GM12872 (cell line): ENCODE data around the gene TVP23A.

ENCODE experiments used
- TF ChIP-seq, protein P1 (sequence below): IDR thresholded peaks from 3 replicates; pipeline ENCODE4 v1.5.1; 2011; ENCODE audit warnings: low read depth, mild to moderate bottlenecking, low read length, moderate library complexity; ENCODE audit not compliant: insufficient read depth

The TVP23A gene

DNA sequence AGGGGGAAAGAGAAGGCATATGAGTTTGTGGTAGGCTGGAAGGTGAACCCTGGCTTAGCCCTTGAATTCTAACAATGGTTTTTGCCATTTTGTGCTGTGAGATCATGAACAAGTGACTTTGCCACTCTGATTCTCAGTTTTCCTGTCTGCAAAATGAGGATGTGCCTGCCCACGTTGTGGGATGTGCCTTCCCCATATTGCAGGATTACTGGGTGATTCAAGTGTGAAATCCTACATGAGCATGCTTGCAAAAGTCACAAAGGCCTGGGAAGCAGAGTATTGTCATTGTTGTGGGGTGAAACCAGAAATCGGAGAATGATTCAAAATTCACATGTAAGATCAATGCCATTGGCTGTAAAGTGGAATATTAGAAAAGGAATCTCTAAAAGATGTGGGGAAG is 28.6 kb upstream of the TVP23A start:
- TF ChIP-seq, protein P1, sequence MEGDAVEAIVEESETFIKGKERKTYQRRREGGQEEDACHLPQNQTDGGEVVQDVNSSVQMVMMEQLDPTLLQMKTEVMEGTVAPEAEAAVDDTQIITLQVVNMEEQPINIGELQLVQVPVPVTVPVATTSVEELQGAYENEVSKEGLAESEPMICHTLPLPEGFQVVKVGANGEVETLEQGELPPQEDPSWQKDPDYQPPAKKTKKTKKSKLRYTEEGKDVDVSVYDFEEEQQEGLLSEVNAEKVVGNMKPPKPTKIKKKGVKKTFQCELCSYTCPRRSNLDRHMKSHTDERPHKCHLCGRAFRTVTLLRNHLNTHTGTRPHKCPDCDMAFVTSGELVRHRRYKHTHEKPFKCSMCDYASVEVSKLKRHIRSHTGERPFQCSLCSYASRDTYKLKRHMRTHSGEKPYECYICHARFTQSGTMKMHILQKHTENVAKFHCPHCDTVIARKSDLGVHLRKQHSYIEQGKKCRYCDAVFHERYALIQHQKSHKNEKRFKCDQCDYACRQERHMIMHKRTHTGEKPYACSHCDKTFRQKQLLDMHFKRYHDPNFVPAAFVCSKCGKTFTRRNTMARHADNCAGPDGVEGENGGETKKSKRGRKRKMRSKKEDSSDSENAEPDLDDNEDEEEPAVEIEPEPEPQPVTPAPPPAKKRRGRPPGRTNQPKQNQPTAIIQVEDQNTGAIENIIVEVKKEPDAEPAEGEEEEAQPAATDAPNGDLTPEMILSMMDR = no peak

DNA sequence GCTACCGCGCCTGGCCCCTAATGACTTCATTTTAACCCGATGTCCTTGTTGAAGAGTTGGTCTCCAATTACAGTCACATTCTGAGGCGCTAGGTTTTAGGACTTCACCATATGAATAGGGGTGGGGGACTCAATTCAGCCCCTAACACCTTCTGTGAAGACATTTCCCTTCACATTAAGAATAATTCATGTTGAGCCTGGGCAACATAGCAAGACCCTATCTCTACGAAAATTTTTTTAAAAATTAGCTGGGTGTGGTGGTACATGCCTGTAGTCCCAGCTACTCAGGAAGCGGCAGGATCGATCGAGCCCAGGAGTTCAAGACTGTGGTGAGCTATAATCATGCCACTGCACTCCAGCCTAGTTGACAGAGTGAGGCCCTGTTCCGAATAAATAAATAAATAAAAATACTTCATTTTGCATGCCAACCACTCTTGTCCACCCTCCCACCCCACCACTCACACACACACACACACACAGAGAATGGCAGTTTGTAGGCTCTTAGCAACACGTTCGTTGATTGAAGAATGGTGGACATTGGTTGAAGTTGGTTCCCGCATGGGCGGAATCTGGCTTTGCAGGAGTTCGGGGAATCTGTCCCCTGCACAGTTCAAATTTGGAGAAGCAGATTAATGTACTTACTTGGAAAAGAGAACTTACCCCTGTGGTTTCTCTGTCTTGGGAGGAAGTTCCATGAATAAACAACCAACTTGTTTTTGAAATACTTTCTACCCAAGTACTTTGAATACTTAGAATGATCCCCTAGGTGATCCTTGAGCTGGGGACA is 27.8 kb upstream of the TVP23A start:
- TF ChIP-seq, protein P1 = no peak

DNA sequence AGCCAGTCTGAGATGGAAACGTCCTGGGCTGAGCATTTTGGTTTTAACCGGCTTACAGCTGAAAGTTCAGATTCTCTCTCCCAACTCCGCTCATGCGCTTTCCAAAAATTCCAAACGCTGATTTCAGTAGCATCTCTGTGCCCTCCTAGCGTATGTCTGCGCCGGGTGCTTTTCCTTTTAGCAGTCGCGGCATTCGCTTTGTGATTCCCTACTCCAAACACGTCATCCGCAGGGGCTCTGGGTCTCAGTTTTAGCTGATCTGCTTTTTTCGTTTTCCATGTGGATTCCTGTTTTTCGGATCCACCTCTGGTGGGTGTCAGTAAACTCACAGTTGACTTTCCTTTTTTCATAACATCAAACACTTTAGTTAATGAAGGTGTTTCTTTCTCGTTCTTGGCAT is 22.1 kb upstream of the TVP23A start:
- TF ChIP-seq, protein P1 = no peak

DNA sequence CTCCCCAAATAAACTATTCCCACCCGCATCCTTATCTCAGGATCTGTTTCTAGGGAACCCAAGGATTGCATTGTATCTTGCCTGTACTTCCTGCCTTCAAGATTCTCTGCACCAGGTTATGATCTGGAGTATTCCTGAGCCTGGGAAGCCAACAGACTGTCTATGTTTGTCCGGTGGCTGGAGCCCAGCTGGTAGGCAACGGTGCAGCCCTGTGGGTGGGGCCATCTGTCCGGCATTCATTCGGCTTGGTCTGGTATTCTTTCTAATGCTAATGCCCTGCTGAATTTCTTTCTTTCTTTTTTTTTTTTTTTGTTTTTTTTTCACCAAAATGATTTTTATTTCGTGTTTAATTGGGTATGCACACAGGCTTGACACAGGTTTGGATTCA is 20.7 kb upstream of the TVP23A start:
- TF ChIP-seq, protein P1 = no peak

DNA sequence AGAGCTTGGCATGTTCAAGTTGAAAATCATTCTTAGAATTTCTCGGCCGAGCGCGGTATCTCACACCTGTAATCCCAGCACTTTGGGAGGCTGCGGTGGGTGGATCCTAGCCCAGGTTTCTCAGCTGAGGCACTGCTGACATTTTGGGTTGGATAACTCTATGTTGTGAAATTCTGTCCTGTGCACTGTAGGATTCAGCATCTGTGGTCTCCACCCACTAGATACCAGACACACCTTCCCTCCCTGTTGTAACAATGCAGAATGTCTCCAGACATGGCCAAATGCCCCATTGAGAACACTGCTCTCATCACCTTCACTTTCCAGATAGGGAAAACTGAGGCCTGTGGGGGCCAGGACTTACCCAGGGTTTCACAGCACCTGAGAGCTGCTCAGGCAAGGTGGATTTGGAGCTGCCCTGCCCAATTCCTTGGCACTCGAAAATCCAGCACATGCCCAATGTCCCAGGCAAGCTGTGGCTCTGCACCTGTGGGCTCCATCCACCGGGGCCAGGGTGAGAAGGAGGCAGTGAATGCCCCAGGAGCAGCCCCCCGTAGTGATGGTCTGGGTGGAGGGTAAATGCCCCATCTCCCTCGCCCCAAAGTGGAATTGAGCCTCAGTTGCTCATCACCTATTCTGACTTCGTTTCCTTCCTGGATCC is 20.2 kb upstream of the TVP23A start:
- TF ChIP-seq, protein P1 = no peak

DNA sequence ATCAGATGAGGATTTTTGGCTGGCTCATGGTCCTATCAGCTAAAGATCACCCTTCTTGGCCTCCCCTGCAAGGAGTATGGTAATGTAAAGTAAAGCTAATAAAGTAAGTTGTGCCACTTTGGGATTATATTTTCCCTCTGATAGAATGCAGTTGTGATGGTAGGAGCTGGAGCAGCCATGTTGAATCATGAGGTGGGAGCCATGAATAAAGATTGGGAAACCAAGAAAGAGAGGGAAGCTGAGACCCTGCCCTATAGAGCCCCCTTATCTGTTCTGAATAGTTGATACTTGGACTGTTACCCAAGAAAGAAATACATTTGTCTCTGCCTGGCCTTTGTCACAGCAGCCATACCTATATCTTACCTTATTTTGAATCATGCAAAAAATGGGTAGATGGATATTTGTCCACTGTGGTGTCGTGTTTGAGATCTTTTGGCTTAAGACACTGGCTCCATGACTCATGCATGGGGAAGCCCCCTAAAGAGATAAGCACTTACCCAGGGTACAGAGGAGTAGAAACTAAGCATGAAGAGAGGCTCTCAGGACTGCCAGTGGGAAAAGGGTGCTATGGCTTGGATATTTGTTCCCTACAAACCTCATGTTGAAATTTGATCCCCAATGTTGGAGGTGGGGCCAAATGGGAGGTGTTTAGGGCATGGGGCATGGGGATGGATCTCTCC is 17.7 kb upstream of the TVP23A start:
- TF ChIP-seq, protein P1 = no peak

DNA sequence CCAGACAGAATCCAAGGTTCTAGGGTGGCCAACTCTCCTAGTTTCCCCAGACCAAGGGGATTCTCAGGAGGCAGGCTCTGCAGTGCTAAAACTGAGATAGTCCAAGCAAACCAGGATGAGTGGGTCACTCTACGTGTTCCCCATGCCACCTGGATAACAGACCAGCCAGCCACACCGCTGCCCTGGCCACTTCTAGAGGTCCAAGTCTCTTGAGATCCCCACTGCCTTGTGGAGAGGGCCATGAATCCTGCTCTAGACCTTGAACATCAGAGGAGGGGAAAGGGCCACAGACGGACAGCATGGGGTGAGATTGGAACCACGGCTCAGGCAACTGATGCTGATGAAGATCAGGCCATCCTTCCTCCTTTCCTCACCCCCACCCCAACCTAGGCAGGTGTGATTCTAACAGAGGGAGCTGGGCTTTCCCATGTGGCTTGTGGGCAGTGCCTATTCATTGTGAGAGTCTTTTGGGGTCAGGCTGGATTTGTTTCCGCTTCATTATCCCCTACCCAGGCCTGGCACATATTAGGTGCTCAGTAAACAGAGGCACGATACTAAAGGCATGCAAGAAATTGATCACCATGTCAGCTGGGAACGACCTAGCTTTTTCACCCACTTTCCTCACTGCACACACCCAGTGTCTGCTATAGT is 16.8 kb upstream of the TVP23A start:
- TF ChIP-seq, protein P1 = no peak
